Stimulated activated effector memory CD8-positive, alpha-beta T cell treated with anti-CD3 and anti-CD28 coated beads, Interleukin-12 subunit alpha, Interleukin-12 subunit beta, amount 100 ng/mL, for 72 hours (primary cell): ENCODE data around the gene TTC22.

Experiments used
- ATAC-seq: fragments of 150-1000 bp; cut with Tn5 transposase; 2 replicates; pipeline ENCODE4 v1.10.0; 2021
- DNase-seq, 2 donors: peaks; one replicate each; pipeline ENCODE4 v3.0.0; 2021 to 2022; ENCODE audit warnings: low spot score in 2 of 2
- H3K27ac Mint-ChIP-seq: one replicate; pipeline ENCODE4 v1.8.0; 2022; ENCODE audit warnings: mild to moderate bottlenecking, mixed read lengths
- H3K36me3 Mint-ChIP-seq: one replicate; pipeline ENCODE4 v1.8.0; 2022; ENCODE audit warnings: mild to moderate bottlenecking, mixed read lengths
- H3K4me1 Mint-ChIP-seq: one replicate; pipeline ENCODE4 v1.8.0; 2022; ENCODE audit warnings: mixed read lengths
- H3K4me3 Mint-ChIP-seq: one replicate; pipeline ENCODE4 v1.8.0; 2022; ENCODE audit warnings: mild to moderate bottlenecking, mixed read lengths
- H3K9me3 Mint-ChIP-seq: one replicate; pipeline ENCODE4 v1.8.0; 2022; ENCODE audit warnings: mixed read lengths

The TTC22 gene

DNA sequence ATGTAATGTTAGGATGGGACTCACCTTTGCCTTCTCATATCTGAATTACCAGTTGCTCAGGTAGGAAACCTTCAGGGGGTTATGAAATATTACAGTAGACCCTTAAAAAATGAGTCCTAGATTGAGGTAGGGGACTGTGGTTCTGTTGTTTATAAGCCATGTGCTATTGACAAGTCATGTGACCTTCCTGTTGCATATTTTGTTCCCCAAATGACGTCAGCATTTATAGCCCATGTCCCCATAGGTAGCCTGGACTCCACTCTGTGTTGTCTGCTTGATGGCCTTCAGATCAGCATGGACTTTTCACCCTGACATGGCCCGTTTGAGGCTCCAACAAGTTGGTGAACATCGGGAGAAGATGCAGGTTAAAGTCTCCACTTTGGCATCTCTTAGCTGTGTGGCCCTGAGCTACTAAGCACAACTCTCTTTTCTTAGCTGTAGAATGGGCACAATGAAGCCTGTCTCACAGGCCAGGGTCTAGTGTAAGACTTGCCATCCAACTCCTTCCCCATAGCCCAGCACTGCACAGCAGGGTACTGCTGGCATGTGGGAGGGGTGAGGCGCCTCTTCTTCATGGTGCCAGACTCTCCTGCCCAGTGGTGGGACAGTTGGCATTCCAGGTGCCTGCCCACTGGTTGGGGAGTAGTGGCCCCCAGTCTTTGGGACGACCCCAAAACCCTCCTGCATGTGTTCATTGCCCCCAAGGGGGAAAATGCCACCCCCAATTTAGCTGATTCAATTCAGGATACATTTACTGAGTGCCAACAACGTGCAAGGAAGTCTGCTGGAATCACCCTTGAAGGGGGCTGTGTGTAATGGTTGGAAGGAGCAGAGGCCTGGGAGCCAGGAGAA is 36.1 kb upstream of the TTC22 start:
- no peak for ATAC-seq
- Mint-ChIP-seq H3K36me3 (peaks cover 4% of the 10 kb centered on the region), H3K9me3 (no peaks in the 10 kb centered on the region), H3K27ac (peak overlapping the region; percentile 5), H3K4me3 (no peak overlapping the region), H3K4me1 (no peaks in the 10 kb centered on the region)
- no peak for DNase-seq

DNA sequence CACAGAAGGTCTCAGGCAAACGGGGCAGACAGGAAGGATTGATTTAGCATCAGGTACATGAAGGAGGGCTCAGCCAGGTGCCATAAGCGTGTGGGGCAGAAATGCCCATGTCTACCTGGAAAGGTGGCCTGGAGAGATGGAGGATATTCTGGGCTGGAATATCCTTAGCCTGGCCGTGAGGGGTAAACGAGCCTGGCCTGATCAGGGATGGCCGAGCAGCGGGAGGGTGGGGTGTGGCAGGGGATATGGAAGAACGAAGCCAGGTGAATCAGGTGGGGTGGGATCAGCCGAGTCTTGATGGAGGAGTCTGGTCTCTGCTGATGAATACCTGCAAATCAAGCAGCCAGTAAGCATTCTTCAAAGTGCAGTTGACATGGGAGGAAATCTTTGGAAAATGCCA is 35.5 kb upstream of the TTC22 start:
- no peaks in the 10 kb centered on the region for H3K4me1 Mint-ChIP-seq
- ATAC-seq, result no peak

DNA sequence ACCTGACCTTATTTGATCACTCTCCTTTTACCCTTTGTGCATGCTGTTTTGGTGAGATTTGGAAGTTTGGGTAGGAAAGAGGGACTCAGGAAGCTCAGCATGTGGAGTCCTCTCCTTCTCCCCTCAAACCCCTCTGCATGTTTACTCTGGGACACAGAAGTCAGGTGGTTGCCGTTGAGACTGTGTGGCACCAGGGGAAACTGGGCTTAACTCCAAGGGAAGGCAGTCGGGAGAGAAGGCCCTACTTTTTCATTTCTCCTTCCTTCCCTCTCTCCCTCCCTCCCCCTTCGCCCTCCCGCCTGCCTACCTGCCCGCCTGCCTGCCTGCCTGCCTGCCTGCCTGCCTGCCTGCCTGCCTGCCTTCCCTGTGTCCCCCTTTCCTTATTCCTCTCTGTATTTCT is 34.8 kb upstream of the TTC22 start:
- no peak overlapping the region for H3K27ac Mint-ChIP-seq
- H3K9me3 Mint-ChIP-seq, result peaks cover 4% of the 10 kb centered on the region
- ATAC-seq, result no peak
- peaks cover 9% of the 10 kb centered on the region for H3K36me3 Mint-ChIP-seq
- no peak overlapping the region for H3K4me3 Mint-ChIP-seq
- no peak for DNase-seq
- no peaks in the 10 kb centered on the region for H3K4me1 Mint-ChIP-seq

More for the DNA sequence above, 35.5 kb upstream of the TTC22 start:
- no peak overlapping the region for H3K4me3 Mint-ChIP-seq
- peaks cover 4% of the 10 kb centered on the region for H3K36me3 Mint-ChIP-seq
- H3K9me3 Mint-ChIP-seq, result no peaks in the 10 kb centered on the region
- DNase-seq, result no peak
- no peak overlapping the region for H3K27ac Mint-ChIP-seq

DNA sequence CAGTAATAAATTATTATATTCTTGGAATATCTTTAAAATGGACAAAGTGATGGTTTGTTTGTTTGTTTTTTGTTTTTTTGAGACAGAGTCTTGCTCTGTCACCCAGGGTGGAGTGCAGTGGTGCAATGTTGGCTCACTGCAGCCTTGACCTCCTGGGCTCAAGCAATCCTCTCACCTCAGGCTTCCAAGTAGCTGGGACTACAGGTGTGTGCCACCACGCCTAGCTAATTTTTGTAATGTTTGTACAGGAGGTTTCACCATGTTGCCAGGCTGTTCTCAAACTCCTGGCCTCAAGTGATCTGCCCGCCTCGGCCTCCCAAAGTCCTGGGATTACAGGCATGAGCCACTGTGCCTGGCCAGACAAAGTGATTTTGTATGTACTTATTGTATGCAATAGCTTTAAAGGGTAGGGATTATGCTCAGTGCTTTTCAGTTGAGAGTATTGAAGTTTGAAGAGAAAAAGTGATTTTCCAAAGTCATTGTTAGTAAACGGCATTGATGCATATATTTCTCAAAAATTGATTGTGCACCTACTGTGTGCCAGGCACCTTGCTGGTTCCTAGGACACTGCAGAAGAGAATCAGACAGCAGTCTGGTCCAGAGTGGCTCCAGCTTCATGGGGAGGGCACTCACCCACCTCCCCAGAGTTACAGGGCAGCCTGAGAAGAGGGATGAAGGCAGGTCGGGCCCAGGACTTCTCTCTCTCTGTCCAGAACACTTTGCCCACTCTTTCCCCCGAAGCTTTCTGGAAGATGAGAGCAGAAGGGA is 34.2 kb upstream of the TTC22 start:
- Mint-ChIP-seq H3K9me3 (peaks cover 4% of the 10 kb centered on the region), H3K36me3 (peaks cover 15% of the 10 kb centered on the region), H3K4me3 (no peak overlapping the region), H3K27ac (no peak overlapping the region), H3K4me1 (no peaks in the 10 kb centered on the region)
- no peak for ATAC-seq
- DNase-seq, result no peak

DNA sequence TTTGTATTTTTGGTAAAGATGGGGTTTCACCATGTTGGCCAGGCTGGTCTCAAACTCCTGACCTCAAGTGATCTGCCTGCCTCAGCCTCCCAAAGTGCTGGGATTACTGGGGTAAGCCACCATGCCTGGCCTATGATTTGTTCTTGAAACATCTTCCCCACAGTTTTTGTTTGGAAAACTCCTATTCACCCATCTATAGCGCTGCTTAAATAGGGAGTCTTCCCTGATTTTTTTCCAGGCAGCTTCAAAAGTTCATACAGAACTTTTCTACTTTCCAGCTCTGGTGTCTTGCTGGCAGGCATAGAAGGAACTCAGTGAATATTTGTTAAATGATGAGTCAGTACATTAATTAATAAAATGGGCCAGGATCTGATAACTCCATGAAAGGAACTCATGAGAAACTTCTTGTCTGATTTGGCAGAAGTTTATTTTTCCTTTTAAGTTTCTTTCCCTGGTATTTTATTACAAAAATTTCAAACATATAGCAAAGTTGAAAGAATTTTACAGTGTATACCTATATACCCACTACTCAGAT is 33.0 kb upstream of the TTC22 start:
- Mint-ChIP-seq H3K4me3 (no peak overlapping the region), H3K9me3 (peaks cover 4% of the 10 kb centered on the region), H3K4me1 (no peaks in the 10 kb centered on the region), H3K27ac (no peak overlapping the region), H3K36me3 (peaks cover 15% of the 10 kb centered on the region)
- ATAC-seq (no peak), DNase-seq (no peak)

DNA sequence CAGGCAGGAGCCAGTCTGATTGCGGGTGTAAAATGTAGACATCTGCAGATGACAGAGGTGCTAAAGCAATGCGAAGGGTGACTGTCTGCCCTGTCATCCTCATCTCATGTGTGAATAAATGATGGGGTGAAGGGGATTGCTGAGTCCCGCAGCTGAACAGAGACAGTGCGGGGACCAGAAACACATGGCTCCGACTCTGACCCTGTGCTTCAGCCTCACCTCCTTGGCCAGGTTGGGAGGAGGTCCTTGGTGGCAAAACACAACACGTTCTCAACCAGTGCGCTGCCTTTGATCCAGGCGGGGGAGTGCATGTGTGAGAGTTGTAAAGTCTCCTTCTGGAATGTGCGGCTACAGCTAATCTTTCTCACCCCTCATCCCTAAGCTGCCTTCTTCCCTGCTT is 32.0 kb upstream of the TTC22 start:
- Mint-ChIP-seq H3K4me1 (no peaks in the 10 kb centered on the region), H3K4me3 (no peak overlapping the region), H3K9me3 (peaks cover 4% of the 10 kb centered on the region), H3K27ac (no peak overlapping the region), H3K36me3 (peaks cover 15% of the 10 kb centered on the region)
- DNase-seq, result no peak
- no peak for ATAC-seq

DNA sequence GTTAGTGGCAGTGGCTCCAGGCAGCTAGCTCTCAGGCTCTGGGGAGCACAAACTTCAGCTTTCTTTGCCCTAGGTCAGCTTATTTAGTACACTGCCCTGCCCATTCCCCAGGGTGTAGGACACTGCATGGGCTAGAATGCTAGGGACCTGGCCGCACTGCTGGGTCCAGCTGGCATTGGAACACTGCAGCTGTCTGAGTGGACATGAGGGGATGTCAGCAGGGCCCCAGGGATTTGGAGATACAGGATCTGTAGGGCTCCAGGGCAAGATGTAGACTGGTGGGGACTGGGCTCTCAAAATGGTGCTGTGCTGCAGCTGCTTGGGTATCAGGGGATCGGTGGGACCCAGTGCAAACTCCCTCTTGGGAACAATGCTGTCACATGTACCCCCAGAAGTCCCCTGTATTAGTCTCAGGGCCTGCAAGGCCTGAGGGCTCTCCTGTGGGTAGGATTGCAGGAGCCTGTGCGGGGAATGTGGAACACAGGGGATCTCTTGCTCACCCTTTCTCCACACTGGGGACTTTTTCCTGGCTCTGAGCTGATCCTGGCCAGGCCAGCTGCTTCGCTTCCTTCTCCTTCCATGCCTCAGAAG is 25.2 kb upstream of the TTC22 start:
- ATAC-seq (no peak), DNase-seq (no peak)
- Mint-ChIP-seq H3K4me1 (no peaks in the 10 kb centered on the region), H3K36me3 (peaks cover 14% of the 10 kb centered on the region), H3K27ac (no peak overlapping the region), H3K4me3 (no peak overlapping the region), H3K9me3 (peaks cover 16% of the 10 kb centered on the region)

DNA sequence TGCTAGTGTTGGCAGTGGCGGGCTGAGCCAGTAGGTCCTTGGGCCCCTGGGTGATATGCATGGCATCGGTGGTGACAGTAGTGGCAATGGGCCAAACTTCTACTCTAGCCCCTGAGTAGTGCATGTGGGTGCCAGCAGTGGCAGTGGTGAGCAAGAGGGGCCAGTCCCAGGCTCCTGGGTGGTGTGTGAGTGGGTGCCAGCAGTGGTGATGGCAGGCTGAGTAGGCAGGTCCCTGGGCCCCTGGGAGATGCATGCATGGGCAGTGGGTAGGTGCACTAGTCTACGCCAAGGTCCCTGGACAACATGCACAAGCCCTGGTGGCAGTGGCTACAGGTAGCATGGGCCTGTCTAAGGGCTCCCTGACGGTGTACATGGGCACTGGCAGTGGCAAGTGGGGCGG is 24.6 kb upstream of the TTC22 start:
- Mint-ChIP-seq H3K4me1 (no peaks in the 10 kb centered on the region), H3K27ac (no peak overlapping the region), H3K36me3 (peaks cover 8% of the 10 kb centered on the region), H3K4me3 (no peak overlapping the region), H3K9me3 (peaks cover 14% of the 10 kb centered on the region)
- ATAC-seq (no peak), DNase-seq (no peak)

DNA sequence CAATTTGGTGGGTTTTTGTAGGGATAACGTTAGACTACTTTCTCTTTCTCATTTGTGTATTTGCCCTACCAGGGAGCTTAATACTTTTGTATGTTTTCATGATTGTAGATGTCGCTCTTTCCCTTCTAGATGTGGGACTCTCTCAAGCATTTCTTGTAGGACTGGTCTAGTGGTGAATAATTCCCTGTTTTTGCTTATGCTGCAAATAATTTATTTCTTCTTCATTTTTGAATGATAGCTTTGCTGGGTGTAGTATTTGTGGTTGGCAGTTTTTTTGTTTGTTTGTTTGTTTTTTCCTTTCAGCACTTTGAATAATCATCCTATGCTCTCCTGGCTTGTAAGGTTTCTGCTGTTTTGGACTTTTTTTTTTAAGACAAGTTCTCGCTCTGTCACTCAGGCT is 22.5 kb upstream of the TTC22 start:
- Mint-ChIP-seq H3K9me3 (peaks cover 14% of the 10 kb centered on the region), H3K4me3 (no peak overlapping the region), H3K36me3 (peaks cover 4% of the 10 kb centered on the region), H3K4me1 (no peaks in the 10 kb centered on the region), H3K27ac (no peak overlapping the region)
- no peak for DNase-seq
- no peak for ATAC-seq

DNA sequence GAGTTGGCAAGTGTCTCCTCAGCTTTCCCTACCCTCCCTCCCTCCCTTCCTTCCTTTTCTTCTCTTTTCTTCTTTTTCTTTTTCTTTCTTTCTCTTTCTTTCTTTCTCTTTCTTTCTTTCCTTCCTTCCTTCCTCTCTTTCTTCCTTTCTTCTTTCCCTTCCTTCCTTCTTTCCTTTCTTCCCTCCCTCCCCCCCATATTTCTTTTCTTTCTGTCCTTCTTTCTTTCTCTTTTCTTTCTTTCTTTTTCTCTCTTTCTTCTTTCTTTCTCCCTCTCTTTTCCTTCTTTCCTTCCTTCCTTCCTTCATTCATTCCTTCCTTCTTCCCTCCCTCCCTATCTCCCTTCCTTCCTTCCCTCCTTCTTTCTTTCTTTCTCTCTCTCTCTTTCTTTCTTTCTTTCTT is 18.6 kb upstream of the TTC22 start:
- Mint-ChIP-seq H3K36me3 (peaks cover 4% of the 10 kb centered on the region), H3K27ac (peak overlapping the region; percentile 21), H3K9me3 (peaks cover 10% of the 10 kb centered on the region), H3K4me3 (no peak overlapping the region), H3K4me1 (no peaks in the 10 kb centered on the region)
- no peak for DNase-seq
- no peak for ATAC-seq

DNA sequence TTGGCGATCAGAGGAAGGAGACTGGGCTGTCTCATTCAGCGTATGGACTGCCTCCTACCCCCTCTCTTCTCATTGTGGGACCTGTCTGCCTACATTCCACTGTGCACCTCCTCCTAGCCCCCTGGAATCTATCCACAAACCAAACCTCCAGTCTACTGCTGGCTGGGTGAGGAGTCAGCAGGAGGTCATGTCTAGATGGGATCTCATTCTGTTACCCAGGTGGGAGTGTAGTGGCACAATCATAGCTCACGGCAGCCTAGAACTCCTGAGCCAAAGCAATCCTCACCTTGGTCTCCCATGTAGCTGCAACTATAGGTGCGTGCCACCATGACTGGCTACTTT is 18.0 kb upstream of the TTC22 start:
- H3K4me3 Mint-ChIP-seq, result no peak overlapping the region
- H3K27ac Mint-ChIP-seq, result peak overlapping the region; percentile 38
- ATAC-seq, result peak; percentile 28
- H3K36me3 Mint-ChIP-seq, result peaks cover 4% of the 10 kb centered on the region
- no peaks in the 10 kb centered on the region for H3K4me1 Mint-ChIP-seq
- DNase-seq, result peak in 1 of 2 donors; percentile 32
- H3K9me3 Mint-ChIP-seq, result peaks cover 5% of the 10 kb centered on the region

DNA sequence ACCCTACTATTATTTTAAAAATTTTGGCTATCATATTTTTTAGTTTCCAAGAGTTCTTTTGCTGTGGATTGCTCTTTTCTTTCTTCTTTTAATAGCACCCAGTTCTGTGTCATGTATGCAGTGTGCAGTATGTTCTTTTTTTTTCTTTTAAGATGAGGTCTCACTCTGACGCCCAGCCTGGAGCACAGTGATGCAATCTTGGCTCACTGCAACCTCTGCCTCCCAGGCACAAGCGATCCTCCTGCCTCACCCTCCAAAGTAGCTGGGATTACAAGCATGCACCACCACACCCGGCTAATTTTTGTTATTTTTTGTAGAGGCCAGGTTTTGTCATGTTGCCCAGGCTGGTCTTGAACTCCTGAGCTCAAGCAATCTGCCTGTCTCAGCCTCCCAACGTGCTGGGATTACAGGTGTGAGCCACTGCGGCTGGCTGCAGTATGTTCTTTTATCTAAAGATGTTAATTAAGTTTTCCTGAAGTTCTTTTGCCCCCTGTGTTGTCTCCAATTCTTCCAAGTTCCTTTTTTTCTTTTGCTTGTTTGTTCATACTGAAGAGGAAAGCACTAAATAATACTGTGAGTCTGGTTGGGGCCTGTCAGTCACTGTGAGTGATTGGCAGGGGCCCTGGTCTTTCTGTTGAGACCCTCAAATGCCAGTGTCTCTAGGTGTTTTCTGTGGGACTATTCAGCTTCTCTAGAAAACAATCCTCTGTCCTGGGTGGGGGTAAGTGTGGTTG is 17.5 kb upstream of the TTC22 start:
- no peak overlapping the region for H3K4me3 Mint-ChIP-seq
- no peaks in the 10 kb centered on the region for H3K36me3 Mint-ChIP-seq
- H3K27ac Mint-ChIP-seq, result peak overlapping the region; percentile 38
- peak in 1 of 2 donors; percentile 30 for DNase-seq
- ATAC-seq, result no peak
- peaks cover 3% of the 10 kb centered on the region for H3K4me1 Mint-ChIP-seq
- peaks cover 5% of the 10 kb centered on the region for H3K9me3 Mint-ChIP-seq

DNA sequence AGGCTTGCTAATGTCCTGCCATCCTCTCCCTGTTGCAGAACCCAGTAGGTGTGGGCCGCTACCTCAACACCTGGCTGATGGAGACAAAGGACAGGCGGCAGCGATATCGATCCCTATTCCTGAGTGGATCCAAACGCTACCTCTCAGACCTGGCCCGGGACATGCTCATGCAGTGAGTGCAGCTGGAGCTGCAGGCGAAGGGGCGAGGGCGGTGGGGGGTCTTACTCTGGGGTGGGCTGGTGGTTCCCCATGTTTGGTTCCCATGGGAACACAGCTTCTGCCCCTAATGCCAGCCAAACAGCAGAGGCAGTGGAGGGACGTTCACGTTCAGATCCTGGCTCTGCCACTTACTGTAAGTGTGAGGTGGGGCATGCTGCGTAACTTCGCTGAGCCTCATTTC is 15.8 kb upstream of the TTC22 start:
- Mint-ChIP-seq H3K36me3 (no peaks in the 10 kb centered on the region), H3K9me3 (no peaks in the 10 kb centered on the region)

DNA sequence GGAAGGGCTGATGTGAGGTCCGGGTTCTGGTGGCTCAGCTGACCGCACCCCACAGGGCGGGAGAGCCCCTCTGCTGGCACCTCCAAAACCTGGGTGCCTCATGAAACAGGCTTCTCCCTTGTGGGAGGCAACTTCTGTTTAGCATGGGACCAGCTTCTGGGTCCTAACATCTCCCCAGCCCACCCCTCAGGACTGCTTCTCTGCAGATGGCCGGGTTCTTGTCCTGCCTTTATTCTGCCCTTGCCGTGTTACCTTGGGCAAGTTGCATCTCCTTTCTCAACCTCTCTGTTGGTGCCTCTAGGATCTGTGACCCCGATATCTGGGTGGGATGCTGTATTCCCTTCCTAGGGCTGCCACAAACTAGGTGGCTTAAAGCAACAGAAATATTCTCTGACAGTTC is 15.0 kb upstream of the TTC22 start:
- Mint-ChIP-seq H3K27ac (peak overlapping the region; percentile 48), H3K4me1 (peaks cover 16% of the 10 kb centered on the region), H3K4me3 (no peak overlapping the region), H3K9me3 (no peaks in the 10 kb centered on the region), H3K36me3 (no peaks in the 10 kb centered on the region)
- ATAC-seq (no peak), DNase-seq (peak in 1 of 2 donors; percentile 36)

More for the DNA sequence above, 15.8 kb upstream of the TTC22 start:
- ATAC-seq (no peak), DNase-seq (peak in 1 of 2 donors; percentile 20)
- H3K4me3 Mint-ChIP-seq, result no peak overlapping the region
- no peak overlapping the region for H3K27ac Mint-ChIP-seq
- peaks cover 16% of the 10 kb centered on the region for H3K4me1 Mint-ChIP-seq
